ENCODE data around the gene SV2B.

The SV2B gene

DNA sequence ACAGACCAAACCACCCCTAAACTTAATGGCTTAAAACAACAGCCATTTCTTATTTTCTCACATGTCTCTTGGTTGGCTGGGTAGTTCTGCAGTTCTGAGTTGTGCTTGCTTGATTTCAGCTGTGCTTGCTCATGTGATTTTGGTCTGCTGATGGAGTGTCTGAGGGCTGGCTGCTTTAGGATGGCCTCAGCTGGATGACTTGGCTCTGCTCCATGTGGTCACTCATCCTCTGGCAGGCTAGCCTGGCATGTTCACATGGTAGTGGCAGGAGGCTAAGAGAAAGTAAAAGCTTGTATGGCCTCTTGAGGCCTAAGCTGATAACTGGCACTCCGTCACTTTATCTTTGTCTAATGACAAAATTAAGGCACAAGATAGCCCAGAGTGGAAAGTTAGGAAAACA lies 4.1 kb downstream of the SV2B start:
- DNase-seq = no peak

DNA sequence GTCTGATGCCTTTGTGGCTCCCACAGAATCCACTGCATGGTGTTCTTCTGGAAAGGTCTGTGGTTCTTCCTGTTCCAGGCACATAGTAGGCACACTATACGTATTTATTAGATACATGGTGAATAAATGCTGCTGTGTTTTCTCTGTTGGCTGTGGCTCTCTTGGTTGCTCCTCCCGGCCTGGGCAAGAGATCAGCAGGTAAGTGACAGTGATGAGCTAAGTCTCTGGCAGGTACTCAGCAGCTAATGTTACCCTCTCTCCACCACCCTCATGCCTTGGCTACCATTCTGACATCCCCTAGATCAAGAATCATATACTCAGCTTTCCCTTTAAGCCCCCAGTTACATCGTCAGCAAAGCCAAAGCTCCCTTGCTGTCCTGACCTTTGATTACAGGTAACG lies 8.4 kb downstream of the SV2B start:
- no peak for DNase-seq

DNA sequence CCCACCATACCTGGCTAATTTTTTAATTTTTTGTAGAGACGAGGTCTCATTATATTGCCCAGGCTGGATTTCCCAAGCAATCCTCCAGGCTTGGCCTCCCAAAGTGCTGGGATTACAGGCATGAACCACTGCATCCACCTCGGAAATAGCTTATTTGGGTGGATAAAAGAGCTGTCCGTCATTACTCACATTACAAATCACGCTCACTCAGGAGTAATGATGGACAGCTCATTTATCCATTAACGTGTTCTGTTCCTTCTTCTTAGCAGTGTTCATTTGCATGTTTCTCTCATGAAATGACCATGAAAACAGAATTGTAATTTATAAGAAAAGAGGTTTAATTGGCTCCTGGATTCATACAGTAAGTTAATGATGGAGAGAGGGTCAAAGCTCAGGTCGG lies 9.8 kb downstream of the SV2B start:
- DNase-seq = no peak

DNA sequence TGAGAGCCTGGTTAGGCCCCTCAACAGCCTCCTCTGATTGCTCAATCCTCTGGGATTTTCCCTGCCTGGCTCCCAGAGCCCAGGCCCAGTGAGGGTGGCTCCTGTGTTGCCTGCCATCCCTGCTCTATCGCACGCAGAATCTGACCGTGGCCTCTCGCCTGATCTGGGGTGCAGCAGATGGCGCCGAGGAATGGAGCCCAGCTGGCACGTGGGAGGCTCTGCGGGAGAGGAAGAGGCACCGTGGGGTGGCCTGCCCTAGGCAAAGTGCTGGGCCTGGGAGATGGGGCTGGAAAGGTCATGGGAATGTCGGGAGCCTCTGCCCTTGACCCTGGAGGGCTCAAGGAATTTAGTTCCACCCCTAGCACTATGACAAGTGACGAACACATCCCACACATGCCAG lies 10.3 kb downstream of the SV2B start:
- no peak for DNase-seq

DNA sequence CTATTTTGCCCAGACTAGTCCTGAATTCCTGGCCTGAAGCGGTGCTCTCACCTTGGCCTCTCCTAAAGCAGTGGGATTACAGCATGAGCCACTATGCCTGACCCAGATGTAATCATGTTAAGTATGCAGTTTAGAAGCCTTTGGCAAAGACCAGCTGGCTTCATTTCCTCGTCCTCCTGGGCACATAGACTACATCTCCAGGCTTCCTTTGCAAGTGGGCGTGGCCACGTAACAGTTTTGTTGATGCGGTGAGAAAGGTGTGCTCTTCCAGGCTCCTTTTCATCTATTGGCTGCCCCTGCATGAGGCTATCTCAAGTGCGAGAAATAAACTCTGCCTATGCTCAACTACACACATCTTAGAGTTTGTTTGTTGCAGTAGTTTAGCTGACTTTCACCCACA lies 13.0 kb downstream of the SV2B start:
- no peak for DNase-seq

DNA sequence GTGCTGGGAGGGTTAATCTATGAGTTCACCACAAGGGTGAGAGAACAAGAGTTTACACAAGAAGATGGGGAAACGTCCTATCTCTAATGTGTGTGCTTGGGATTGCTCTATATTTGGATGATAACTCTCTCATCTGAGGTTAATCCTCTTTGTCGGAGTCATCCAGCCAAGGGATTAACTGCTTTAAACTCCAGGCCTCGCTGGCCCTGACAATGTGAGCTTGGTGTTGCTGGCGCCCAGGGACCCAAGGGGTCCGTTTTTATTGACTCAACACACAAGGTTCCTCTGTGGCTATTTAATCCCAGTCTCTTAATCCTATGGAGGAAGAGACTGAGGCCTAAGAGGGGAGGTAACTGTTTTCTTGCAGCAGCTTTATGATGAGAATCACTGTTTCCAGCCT lies 14.2 kb downstream of the SV2B start:
- no peak for DNase-seq

DNA sequence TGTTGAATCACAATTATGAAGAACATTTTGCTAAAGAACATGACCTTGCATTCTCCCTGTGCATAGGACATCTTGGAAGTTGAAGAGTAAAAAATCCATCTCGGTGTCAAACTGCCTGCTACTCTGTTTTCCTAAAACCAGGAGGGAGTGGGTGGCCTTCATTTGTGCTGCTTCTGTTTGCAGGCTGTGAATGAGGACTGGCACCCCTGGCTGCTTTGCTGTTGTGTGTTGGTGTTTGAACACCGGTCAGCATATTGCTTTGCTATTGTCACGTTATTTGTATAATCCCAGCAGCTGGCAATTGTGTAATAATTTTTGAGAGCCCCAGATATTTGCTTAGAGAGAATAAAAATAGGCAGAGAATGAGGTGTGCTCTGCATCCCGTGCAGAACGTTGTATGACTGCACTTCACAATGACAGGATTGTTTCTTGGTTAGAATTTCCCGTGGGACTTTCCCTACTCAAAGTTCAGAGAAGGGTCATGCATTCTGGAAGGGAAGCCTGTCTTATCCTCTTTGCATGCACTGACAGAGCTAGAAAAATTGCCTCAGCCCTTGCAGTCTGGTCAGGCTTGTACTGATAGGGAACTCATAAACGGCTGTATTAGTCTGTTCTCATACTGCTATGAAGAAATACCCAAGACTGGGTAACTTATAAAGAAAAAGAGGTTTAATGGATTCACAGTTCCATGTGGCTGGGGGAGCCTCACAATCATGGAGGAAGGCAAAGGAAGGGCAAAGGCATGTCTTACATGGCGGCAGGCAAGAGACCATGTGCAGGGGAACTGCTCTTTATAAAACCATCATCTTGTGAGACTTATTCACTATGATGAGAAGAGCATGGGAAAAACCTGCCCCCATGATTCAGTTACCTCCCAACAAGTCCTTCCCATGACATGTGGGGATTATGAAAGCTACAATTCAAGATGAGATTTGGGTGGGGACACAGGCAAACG lies 16.3 kb downstream of the SV2B start:
- peak; percentile 34 for DNase-seq

DNA sequence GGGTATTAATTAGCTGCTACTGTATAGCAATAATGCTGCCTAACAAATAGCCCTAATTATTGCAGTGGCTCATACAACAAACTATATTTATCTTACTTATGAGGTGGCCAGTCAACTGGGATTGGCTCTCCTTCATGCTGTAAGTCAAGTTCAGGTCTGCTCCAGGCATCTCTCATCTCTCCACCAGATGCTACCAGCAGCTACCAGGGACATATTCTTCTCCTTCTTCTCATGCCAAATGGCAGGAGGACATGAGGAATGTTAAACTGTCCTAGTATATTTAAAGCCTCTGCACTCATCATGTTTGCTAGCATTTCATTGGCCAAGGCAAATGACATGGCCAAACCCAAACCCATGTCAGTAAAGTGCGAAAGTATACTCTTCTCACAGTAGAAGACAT lies 17.3 kb downstream of the SV2B start:
- no peak for DNase-seq

DNA sequence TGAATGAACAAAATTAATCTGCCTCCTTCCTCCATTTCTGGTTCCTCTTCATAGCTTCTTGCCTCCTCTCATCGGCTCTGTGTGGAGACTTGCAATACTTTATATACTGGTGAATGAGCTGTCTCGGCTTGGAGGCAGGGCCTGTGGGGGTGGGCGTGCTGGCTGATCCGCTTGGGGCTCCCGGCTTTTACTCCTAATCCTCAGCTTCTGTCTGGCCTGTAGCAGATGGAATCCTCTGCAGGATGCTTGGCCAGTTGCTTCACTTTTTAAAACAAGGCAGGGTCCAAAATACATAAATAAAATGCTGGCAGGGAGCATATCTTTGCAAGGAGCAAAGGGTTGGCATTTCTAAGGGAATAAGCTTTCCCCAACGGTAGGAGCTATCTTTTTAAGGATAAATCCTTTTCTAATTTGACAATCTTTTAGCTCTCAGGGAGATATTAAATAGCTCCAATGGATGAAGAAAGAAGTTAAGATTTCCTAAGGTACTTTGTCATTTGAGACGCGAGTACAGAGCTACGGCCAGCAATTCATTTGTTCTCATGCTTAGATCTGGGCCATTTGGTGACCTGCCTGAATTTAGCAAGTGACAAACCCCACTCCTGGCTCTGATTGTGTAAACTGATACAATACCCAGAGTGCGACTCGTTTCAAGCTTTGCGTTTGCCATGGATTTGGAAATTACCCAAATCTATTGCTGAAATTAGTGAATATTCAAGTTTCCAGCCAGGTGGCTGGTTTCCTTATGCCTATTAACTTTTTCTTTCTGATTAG lies 18.9 kb downstream of the SV2B start:
- no peak for DNase-seq

DNA sequence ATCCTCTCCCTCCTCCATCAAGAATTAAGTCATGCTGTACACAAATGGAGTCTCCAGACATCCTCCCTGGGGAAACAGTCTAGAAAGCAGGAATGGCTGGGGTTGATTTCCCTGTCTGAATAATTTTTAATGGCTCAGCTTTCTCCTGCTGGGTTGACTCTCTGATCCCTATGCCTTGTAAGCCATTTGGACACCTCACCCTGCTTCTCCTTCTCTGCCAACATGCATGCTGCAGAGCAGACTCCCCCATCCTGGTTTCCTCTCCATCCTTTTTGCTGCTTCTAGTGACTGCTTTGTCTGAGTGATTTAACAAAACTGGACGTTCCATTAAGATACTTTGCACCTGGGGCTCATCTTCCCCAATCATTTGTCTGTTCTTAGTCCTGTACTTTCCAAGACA lies 22.2 kb downstream of the SV2B start:
- no peak for DNase-seq

DNA sequence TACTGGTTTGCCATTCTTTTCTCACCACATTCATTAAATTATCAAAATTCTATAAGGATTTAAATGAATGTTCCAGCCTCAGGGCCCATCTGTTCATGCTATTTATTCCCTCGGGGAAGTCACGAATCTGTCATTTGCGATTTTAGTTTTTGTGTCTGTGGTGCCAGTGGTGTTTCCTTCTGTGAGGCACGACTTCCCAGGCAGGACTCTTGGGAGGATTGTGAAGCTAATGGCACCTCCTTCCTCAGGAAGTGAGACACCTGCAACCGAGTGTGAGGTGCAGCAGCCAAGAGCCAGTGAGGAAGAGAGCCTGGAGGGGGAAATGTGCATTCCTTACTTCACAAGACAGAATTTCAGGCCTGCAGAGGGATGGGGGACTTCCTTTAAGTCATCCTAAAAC lies 24.1 kb downstream of the SV2B start:
- DNase-seq = no peak

DNA sequence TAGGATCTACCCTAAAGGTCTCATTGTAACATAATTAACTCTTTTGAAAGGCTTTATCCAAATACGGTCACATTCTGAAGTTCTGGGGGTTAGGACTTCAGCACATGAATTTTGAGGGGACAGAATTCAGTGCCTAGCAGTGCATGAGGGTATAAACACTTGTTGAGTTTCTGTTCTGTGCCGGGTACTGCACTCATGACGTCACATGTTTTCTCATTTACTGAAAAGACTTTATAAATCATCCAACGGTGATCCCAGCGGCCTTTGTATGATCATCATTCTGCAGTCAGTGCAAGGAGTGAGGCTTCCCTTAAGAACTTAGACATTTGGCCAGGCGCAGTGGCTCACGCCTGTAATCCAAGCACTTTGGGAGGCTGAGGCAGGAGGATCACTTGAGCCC lies 25.1 kb downstream of the SV2B start:
- no peak for DNase-seq

DNA sequence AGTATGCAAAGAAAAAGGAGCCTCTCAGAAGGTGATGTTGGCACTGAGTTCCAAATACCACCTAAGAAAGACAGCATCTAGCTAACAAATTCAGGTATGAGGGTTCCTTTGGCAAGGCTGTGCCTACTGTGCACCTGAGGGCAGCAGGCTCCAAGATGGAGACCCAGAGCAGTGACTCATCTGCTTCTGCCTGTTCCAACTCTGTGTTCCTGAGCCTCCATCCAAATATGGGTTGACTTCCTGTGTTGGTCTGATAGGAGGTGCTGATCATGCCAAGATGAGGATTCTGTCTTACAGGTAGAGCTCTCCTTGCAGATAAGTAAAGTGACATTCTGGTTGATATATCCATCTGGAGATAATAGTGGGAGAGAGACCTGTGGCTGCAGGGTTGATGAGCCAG lies 26.0 kb downstream of the SV2B start:
- no peak for DNase-seq

DNA sequence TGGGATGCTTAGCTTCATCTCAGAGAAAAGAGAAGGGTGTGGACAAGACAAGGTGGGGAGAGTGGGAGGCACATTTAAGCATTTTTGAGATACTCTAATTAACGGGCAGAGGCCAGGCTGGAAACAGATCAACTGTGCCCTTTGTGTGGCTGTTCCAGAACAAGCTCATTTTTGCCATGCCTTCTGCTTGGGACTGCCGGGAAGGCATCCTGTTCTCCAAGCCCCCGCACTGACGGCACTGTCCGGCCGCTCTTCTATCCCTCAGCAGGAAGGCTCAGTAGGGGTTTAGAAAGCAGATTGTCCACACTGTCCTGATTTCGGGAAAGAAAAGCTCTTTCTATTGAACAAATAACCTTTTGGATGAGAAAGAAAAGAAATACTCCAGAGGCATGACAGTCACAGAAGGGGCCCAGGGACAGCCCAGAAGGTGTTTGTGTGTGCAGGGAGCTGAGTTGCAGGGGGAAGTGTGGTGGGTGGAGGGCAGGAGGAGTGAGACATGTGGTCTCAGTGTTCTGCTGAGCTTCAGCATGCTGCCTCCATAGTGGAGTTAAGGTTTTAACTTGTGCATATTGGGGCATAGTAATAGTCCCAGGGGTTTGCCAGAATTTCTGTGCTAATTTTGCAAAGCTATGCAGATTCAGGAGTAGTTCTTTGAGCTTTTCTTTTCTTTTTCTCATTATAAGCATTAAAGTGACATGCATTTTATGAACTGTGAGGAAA lies 27.3 kb downstream of the SV2B start:
- no peak for DNase-seq

DNA sequence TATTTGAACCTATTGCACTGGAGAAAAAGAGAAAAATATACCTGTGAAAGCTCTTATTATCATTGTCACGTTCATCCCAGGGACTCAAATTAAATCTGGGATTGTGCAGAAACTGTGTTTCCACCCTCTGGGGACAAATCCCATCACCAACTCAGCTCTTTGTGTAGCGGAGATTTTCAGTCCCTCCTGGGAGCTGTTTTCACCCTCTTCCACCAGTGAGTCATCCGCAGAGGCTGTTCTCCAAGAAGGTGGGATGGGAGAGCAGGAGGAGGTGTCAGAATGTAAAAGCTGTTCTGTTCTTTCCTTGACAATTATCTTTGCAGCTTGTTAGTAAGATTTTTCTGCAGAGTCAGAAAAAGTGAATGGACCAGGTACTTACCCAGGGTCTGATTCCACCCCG lies 28.0 kb downstream of the SV2B start:
- no peak for DNase-seq

DNA sequence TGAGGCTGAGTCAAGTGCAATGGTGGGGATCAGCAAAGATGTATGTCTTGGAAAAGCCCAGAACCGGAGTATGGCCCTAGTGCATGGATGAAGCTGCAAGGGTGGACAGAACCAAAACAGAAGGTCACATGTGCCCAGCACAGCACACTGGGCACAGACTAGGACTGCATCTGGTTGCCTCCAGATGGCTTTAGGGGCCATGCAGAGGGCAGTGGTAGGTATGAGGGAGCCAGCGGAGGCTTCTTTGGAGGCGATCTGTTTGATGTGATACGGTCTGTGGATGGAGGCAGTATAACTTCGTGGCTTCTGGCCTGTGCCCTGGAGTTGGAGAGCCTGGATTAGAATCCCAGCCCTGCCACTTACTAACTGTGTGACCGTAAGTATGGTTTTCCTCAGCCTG lies 29.4 kb downstream of the SV2B start:
- no peak for DNase-seq

DNA sequence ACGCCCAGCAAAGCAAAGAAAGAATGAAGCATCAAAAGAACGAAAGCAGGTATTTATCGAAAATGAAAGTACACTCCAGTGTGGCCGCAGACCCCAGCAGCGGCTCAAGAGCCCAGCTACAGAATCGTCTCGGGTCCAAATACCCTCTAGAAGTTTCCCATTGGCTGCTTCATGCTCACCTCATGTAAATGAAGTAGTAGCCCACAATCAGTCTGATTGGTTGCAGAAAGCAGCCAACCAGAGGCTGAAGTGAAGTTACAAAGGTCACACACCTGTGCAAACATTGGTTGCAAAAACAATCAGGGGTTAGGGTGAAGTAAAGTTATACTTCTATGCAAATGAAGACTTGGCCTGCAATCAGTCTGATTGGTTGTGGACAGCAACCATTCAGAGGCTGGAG lies 32.0 kb downstream of the SV2B start:
- DNase-seq = no peak

DNA sequence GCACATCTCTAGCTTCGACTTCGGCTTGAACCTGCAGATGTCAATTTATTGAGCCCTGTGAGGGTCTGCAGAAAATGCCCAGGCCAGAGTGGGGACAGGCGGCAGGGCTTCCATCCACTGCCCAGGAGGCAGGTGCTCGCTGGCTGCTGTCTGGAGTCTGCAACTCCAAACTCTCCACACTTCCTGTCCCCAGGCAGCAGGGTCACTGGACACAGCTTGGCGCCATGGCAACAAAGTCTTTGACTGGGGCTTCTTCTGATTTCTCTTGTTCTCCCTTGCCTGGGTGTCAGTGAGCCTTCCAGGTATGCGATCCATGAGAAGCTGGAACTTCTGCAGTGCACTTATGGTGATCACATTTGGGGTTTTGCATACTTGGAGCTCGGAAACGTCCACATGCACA lies 33.5 kb downstream of the SV2B start:
- no peak for DNase-seq

DNA sequence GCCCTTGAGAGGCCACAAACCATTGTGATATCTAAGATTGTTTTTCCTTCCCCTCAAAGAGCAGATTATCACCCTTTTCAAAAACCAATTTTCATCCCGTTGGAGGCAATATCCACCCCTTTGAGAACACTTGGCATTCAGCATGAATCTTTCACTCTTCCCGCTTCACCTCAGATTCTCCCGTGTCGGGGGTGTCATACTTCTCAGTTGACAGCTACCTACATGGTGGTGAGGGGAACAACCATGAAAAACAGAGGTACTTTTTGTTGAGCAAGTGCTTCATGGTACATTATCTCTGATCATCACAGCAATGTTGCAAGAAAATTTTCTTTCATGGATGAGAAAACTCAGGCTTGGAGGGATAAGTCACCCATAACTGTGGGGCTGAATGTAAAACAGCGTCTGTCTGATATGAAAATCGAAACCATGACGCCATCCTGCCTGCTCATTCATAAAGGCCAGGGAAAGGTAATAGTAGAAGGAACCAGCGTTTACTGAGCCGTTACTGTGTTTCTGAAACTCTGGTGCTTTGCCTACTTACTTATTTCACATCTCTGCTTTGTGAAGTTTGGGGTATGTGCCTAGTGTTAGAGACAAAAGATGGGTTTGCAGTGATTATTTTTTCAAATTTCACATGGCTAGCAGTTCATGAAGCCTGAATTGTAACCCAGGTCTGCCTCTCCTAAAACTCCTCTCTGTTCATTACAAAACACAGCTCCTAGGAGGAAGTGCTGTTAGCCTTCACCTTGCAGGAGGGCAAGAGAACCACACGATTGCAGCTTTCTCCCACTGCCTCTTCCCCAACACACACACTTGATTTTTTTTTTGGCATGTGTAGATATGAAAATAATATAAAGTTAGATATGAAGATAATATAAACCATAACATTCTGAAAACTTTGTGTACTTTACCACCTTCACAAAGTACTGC lies 35.4 kb downstream of the SV2B start:
- DNase-seq = no peak

DNA sequence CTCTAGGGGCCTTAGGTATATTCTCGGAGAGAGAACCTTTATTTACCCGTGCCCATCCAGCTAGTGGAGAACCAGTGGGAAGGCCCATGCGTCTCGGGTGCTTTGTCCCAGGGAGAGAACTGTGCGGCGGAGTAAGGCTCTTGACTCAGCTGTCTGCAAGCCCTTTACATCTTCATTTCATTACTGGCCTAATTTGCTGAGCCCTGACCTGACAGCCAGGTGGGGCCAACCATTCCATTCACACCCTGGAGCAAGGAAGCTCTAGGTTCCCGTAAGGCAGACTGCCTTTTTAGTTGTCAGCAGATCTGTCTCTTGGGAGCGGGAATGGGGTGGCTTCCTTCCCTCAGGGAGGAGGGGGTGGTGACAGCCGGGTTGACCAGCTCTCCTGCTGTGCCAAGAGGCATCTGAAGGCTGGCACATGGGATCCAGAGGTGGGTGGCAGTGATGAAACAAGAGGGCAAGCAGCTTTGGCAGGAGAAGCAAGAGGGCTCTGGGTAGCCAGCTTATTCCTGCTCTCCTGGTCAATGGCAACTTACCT lies 36.4 kb downstream of the SV2B start:
- no peak for DNase-seq

DNA sequence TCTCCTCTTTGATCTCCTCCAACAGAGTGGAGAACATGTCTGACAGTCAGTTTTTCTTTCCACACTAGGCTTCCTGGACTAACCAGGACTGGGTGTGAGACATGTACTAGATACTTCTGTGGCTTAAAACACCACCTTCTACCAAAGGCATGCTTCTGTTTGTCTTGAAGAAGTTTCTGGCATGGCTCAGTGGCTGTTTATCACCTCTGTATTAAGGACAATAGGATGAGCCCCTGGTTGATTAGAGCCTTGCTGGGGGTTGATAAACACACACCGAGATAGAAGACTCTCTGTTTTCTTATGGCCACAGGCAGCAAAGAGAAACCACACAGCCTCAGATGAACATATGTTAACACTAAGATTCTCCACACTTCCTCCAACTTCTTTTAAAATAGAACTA lies 40.5 kb downstream of the SV2B start:
- no peak for DNase-seq

DNA sequence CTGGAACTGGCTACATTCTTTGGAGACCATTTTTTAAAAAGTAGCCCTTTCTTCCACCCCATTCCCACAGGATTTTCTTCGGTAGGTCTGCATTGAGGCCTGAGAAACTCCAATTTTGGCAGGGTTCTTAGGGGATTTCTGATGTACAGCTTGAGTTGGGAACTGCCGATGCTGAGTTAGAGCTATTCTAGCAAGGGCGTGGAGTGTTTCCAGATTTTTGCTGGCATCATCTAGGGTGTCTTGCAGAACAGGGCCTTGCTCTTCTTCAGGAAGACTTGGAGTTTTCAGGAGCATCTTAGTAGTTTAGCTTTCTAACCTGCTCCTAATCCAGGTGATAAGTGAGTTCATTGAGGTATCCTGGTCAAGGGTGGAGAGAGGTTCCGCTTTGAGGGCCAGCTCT lies 41.0 kb downstream of the SV2B start:
- no peak for DNase-seq
